HAP-1 (cell line): ENCODE data around the gene ZNHIT2.
A peak's percentile ranks its signal among the peaks of the same experiment; 100 is the strongest.

ENCODE experiments used
- DNase-seq, 2 experiments: peaks; one replicate each; pipeline ENCODE4 v3.0.0-alpha.2; 2016 to 2020; ENCODE audit warnings: low spot score in 2 of 2
- H3K27me3 ChIP-seq: fragments of 250-450 bp; sonication (Bioruptor Pico); 2 replicates; pipeline ENCODE4 v1.5.1; 2020; ENCODE audit warnings: low read depth, mild to moderate bottlenecking, moderate library complexity
- H3K36me3 ChIP-seq: fragments of 250-450 bp; sonication (Bioruptor Pico); replicated peaks from 2 replicates; pipeline ENCODE4 v1.5.1; 2020; ENCODE audit warnings: mild to moderate bottlenecking
- H3K4me1 ChIP-seq: fragments of 250-450 bp; sonication (Bioruptor Pico); 2 replicates; pipeline ENCODE4 v1.5.1; 2020; ENCODE audit warnings: mild to moderate bottlenecking
- H3K4me3 ChIP-seq: fragments of 250-450 bp; sonication (Bioruptor Pico); 2 replicates; pipeline ENCODE4 v1.5.1; 2020; ENCODE audit warnings: mild to moderate bottlenecking, moderate library complexity
- H3K9me3 ChIP-seq: fragments of 250-450 bp; sonication (Bioruptor Pico); 2 replicates; pipeline ENCODE4 v1.5.1; 2020; ENCODE audit warnings: mild to moderate bottlenecking, moderate library complexity
- in situ Hi-C: fragments of 300-500 bp; cut with MboI; formaldehyde crosslinking; loops from 3 replicates; pipeline ENCODE4 v1.14.3; 2020; ENCODE audit warnings: low sequenced_read_pairs, inconsistent platforms, mixed read lengths

The ZNHIT2 gene

DNA sequence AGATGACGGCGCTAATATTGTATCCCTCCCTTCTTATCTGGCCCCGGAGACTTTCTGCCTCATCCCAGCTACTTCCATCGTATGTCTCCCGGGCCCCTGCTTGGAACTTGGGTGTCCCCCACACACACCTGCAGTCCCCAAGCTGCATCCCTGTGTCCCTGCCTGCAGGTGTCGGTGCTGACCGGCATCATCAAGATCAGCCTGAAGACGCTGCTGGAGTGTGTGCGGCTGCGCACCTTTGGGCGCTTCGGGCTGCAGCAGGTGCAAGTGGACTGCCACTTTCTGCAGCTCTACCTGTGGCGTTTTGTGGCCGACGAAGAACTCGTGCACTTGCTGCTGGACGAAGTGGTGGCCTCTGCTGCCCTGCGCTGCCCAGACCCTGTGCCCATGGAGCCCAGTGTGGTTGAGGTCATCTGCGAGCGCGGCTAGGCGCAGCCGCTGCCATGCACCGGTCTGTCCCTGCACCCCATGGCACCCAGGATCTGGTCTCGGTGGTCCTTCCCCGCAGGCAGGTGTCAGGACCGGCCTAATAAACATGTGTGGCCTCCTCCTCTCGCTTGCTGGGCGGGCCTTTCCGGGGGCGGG lies 6.2 kb downstream of the ZNHIT2 start:
- Histone ChIP-seq H3K4me1 (peaks cover 19% of the 10 kb centered on the region), H3K9me3 (no peaks in the 10 kb centered on the region), H3K4me3 (peak overlapping the region; percentile 75), H3K36me3 (peaks cover 26% of the 10 kb centered on the region), H3K27me3 (no peaks in the 10 kb centered on the region)
- no peak for DNase-seq
- in situ Hi-C loops: loop anchor here (10.0 to 25.0 kb wide), 2 partner anchors 266 to 849 kb away; partner anchors contain the start of genes CDC42BPG and PLCB3

DNA sequence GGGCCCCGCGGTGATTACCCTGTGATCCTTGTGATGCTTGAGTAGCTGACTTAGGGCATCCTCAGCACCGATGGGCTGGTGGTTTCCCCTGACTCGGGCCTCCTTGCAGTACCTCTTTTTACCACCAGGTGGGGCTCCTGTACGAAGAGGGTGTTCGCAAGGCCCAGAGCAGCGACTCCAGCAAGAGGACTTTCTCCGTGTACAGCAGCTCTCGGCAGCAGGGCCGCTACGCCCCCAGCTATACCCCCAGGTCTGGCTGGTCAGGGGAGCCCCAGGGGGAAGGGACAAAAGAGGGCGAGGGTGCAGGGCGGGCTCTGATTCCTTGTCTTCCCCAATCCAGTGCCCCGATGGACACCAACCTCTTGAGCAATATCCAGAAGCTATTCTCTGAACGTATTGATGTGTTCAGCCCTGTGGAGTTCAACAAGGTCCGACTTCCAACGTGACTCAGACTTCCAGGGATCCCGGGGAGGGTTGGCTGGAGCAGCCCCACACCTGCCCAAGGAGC lies 7.1 kb downstream of the ZNHIT2 start:
- no peaks in the 10 kb centered on the region for H3K9me3 ChIP-seq
- peaks cover 13% of the 10 kb centered on the region for H3K4me1 ChIP-seq
- DNase-seq: peak; percentile 62 to 96
- H3K4me3 ChIP-seq: no peak overlapping the region
- peaks cover 17% of the 10 kb centered on the region for H3K36me3 ChIP-seq
- in situ Hi-C loops: loop anchor here (10.0 to 25.0 kb wide), 2 partner anchors 266 to 848 kb away; partner anchors contain the start of genes CDC42BPG and PLCB3
- H3K27me3 ChIP-seq: no peaks in the 10 kb centered on the region

DNA sequence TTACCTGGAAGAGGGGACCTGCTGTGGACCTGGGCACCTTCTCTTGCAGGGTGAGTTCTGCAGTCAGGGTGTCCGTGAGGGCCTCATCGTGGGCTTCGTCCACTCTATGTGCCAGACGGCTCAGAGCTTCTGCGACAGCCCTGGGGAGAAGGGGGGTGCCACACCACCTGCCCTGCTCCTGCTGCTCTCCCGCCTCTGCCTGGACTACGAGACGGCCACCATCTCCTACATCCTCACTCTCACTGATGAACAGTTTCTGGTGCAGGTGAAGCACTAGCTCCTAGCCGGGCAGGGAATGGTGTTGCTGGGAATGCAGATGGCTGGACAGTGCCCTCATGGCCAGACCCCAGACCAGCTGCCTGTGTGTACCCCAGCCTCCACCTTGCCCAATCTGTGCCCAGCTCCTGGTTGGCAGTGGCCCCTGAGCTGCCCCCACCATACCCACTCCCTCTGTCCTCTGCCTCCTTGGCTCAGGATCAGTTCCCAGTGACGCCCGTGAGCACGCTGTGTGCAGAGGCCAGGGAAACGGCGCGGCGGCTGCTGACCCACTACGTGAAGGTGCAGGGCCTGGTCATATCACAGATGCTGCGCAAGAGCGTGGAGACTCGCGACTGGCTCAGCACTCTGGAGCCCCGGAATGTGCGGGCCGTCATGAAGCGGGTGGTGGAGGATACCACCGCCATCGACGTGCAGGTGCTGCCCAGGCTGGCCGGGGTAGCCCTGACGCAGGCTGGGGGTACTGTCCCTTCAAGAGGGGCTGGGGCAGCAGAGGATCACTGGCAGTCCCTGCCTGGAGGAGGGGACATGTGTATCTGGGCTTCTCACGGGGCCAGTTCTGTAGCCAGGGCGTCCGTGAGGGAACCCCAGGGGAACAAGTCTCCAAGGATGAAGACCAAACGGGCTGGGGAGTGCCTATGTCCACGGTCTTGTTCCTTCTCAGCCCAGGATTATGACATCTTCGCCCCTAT lies 8.0 kb downstream of the ZNHIT2 start:
- H3K36me3 ChIP-seq: peaks cover 12% of the 10 kb centered on the region
- in situ Hi-C loops: loop anchor here (10.0 to 25.0 kb wide), 2 partner anchors 265 to 847 kb away; partner anchors contain the start of genes CDC42BPG and PLCB3
- no peak overlapping the region for H3K4me3 ChIP-seq
- H3K27me3 ChIP-seq: no peaks in the 10 kb centered on the region
- no peaks in the 10 kb centered on the region for H3K9me3 ChIP-seq
- peaks cover 13% of the 10 kb centered on the region for H3K4me1 ChIP-seq
- no peak for DNase-seq

- in situ Hi-C loops: loop anchor here (25.0 kb wide), 1 partner anchor 846 kb away; the partner anchor contains the start of gene PLCB3
- no peak for DNase-seq
- Histone ChIP-seq H3K27me3 (no peaks in the 10 kb centered on the region), H3K4me3 (no peak overlapping the region), H3K9me3 (no peaks in the 10 kb centered on the region), H3K4me1 (peaks cover 12% of the 10 kb centered on the region), H3K36me3 (peaks cover 12% of the 10 kb centered on the region)
Observed at GRCh38 chr11:65108469-65109123, 8.9 kb downstream of the ZNHIT2 start.

- Histone ChIP-seq H3K27me3 (no peaks in the 10 kb centered on the region), H3K9me3 (no peaks in the 10 kb centered on the region), H3K36me3 (peaks cover 12% of the 10 kb centered on the region), H3K4me3 (no peak overlapping the region), H3K4me1 (peaks cover 6% of the 10 kb centered on the region)
- no peak for DNase-seq
- in situ Hi-C loops: loop anchor here (25.0 kb wide), 1 partner anchor 846 kb away; the partner anchor contains the start of gene PLCB3
Observed at GRCh38 chr11:65107751-65108468, 9.6 kb downstream of the ZNHIT2 start.

DNA sequence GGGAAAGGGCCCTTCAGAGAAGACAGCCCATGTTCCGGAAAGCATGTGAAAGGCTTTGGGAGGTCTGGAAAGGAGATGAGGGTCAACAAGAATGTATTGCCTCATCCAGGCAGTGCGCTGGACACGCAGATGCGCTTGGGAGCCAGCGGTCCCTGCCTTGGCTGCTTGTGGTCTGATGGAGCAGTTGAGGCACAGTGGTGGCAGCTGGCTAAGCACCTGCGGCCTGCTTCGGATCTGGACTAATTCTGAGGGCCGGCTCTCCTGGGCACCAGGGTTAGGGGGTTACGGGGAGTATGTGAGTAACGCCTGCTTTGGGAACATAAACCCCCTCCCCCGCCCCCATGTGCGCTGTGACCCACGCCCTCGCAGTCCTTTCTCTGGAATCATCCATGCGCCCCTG lies 10.4 kb downstream of the ZNHIT2 start:
- peaks cover 12% of the 10 kb centered on the region for H3K36me3 ChIP-seq
- in situ Hi-C loops: loop anchor here (25.0 kb wide), 1 partner anchor 845 kb away; the partner anchor contains the start of gene PLCB3

GRCh38 chr11:65104628-65105027 lies 12.9 kb downstream of the ZNHIT2 start:
- H3K9me3 ChIP-seq: no peaks in the 10 kb centered on the region

More for the DNA sequence above, 10.4 kb downstream of the ZNHIT2 start:
- Histone ChIP-seq H3K9me3 (no peaks in the 10 kb centered on the region), H3K27me3 (no peaks in the 10 kb centered on the region), H3K4me1 (peaks cover 3% of the 10 kb centered on the region), H3K4me3 (no peak overlapping the region)
- DNase-seq: no peak

DNA sequence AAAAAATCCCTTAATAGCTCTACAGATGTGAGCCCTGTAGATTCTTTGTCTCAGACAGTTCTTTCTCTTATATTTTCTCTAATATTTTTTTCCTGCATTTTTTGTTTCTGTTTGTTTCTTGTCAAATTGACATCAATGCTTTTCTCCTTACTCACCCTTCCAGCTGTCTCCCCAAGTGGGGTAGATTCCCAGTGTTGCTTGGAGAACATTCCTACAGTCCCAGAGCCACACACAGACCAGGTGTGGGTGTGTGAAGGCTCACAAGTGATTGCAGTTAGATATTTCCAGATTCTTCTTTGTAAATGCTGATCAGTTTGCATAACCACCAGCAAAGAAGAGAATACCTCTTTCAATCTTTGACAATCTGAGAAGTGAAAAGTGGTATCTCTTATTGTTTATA lies 14.0 kb downstream of the ZNHIT2 start:
- in situ Hi-C loops: loop anchor here (25.0 kb wide), 1 partner anchor 841 kb away; the partner anchor contains the start of gene PLCB3
- no peaks in the 10 kb centered on the region for H3K4me1 ChIP-seq

More at GRCh38 chr11:65104628-65105027, 12.9 kb downstream of the ZNHIT2 start:
- H3K36me3 ChIP-seq: peaks cover 5% of the 10 kb centered on the region
- no peaks in the 10 kb centered on the region for H3K27me3 ChIP-seq
- in situ Hi-C loops: loop anchor here (25.0 kb wide), 1 partner anchor 842 kb away; the partner anchor contains the start of gene PLCB3
- H3K4me3 ChIP-seq: no peak overlapping the region
- DNase-seq: no peak
- H3K4me1 ChIP-seq: no peaks in the 10 kb centered on the region

DNA sequence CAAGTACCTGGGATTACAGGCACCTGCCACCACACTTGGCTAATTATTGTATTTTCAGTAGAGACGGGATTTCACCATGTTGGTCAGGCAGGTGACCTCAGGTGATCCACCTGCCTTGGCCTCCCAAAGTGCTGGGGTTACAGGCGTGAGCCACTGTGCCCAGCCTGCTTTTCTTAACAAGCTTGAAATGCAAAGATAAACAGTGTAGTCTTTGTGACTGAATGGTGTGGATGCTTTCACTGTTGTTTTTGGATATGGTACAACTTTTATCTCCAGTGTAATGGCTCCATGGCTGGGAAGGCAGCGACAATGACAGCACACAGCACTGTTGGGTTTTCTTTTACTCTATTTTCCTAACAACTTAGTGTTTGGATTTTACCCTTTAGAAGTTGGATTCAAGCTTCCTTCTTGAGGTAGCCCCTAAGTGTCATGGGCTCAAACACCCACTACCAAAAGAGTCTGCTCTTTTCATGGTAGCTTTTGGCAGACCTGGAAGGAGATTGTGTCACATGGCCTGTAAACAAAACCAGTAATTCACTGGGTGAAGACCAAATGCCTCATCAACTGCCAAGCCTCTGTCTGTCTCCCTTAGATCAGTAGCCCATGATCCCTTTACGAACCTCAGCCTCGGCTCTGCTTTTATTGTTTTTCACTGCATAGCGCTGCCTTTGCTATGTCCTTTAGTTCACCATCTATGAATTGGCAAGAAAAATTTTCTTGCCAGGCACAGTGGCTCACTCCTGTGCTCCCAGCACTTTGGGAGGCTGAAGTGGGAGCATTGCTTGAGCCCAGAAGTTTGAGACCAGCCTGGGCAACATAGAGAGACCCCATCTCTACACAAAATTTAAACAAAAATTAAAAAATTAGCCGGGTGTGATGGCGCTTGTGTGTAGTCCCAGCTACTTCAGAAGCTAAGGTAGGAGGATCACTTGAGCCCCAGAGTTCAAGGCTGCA lies 15.1 kb downstream of the ZNHIT2 start:
- Histone ChIP-seq H3K36me3 (no peaks in the 10 kb centered on the region; the same call in 1 of the 2 replicates), H3K4me3 (no peak overlapping the region), H3K4me1 (no peaks in the 10 kb centered on the region), H3K9me3 (no peaks in the 10 kb centered on the region), H3K27me3 (no peaks in the 10 kb centered on the region)
- no peak for DNase-seq
- in situ Hi-C loops: loop anchor here (25.0 kb wide), 1 partner anchor 840 kb away; the partner anchor contains the start of gene PLCB3

More for the DNA sequence above, 14.0 kb downstream of the ZNHIT2 start:
- Histone ChIP-seq H3K36me3 (no peaks in the 10 kb centered on the region; the same call in none of the 2 replicates), H3K27me3 (no peaks in the 10 kb centered on the region), H3K4me3 (no peak overlapping the region), H3K9me3 (no peaks in the 10 kb centered on the region)
- DNase-seq: no peak

DNA sequence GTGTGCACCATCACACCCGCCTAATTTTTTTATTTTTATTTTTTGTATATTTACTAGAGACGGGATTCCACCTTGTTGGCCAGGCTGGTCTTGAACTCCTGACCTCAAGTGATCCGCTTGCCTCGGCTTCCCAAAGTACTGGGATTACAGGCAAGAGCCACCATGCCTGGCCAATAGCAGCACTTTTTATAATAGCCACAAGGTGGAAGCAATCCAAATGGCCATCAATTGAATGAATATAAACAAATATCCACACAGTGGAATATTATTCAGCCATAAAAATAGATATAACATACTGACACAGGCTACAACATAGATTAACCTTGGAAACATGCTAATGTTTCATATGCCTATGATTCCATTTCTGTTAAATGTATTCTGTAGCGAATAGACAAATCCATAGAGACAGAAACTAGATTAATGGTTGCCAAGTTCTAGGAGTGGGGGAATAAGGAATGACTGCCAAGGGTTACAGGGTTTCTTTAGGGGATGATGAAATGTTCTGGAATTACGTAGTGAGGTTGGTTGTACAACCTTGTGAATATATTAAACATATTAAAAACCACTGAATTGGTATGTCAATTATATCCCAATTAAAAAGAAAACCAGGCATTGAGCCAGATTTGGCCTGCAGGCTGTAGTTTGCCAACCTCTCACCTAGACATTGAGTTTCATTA lies 16.7 kb downstream of the ZNHIT2 start:
- Histone ChIP-seq H3K4me3 (no peak overlapping the region), H3K9me3 (no peaks in the 10 kb centered on the region), H3K27me3 (no peaks in the 10 kb centered on the region), H3K4me1 (peaks cover under 1% of the 10 kb centered on the region; the same call in 1 of the 2 replicates), H3K36me3 (no peaks in the 10 kb centered on the region; the same call in 1 of the 2 replicates)
- DNase-seq: no peak
- in situ Hi-C loops: loop anchor here (25.0 kb wide), 1 partner anchor 839 kb away; the partner anchor contains the start of gene PLCB3

DNA sequence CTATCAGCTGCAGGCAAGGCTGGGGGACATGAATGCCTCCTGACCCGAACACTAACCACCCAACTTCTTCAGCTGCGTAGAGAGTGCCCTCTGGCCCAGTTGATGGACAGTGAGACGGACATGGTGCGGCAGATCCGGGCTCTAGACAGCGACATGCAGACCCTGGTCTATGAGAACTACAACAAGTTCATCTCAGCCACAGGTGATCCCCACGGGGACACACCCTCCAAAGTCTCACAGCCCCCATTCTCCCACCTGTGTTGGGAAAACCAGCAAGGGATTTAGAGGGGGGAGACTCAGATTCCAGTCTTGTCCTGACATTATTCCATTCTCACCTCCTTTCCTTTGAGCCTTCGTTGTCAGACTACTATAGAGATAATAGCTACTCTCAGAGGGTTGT lies 20.6 kb downstream of the ZNHIT2 start:
- peak overlapping the region; percentile 91 for H3K4me3 ChIP-seq
- no peaks in the 10 kb centered on the region for H3K36me3 ChIP-seq
- in situ Hi-C loops: no loop called here
- no peak for DNase-seq
- H3K4me1 ChIP-seq: peaks cover 3% of the 10 kb centered on the region; the same call in 1 of the 2 replicates
- H3K27me3 ChIP-seq: no peaks in the 10 kb centered on the region
- H3K9me3 ChIP-seq: no peaks in the 10 kb centered on the region
